ENCODE results near the gene HOXA10.

Gene HOXA10

DNA sequence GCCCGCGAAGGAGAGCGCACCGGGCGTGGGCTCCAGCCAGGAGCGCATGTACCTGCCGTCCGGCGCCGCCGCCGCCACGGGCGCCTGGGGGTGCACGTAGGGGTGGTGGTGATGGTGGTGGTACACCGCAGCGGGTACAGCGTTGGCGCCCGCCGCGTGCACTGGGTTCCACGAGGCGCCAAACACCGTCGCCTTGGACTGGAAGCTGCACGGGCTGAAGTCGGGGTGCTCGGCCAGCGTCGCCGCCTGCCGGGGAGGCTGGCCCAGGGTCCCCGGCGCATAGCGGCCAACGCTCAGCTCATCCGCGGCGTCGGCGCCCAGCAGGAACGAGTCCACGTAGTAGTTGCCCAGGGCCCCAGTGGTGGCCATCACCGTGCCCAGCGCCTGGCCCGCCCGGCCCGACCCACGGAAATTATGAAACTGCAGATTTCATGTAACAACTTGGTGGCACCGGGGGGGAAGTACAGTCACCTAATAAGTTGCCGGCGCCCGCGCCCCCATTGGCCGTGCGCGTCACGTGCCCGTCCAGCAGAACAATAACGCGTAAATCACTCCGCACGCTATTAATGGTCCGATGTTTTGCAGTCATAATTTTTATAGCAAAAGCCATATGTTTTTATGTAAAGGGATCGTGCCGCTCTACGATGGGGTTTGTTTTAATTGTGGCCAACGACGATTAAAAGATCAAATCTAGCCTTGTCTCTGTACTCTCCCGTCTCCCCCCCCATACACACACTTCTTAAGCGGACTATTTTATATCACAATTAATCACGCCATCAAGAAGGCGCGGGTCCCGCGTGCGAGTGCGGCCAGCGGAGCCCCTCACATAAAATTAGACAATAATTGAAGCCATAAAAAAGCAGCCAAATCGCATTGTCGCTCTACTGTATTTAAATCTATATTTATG is 8.8 kb downstream of the HOXA10 start, which contains the start of gene HOXA9:
Gene HOXA9 (minus strand): TSS at position 449 of the 907 bp plus-strand sequence. CDS start 80 bp downstream, at position 369.
- DNase-seq: no peak

DNA sequence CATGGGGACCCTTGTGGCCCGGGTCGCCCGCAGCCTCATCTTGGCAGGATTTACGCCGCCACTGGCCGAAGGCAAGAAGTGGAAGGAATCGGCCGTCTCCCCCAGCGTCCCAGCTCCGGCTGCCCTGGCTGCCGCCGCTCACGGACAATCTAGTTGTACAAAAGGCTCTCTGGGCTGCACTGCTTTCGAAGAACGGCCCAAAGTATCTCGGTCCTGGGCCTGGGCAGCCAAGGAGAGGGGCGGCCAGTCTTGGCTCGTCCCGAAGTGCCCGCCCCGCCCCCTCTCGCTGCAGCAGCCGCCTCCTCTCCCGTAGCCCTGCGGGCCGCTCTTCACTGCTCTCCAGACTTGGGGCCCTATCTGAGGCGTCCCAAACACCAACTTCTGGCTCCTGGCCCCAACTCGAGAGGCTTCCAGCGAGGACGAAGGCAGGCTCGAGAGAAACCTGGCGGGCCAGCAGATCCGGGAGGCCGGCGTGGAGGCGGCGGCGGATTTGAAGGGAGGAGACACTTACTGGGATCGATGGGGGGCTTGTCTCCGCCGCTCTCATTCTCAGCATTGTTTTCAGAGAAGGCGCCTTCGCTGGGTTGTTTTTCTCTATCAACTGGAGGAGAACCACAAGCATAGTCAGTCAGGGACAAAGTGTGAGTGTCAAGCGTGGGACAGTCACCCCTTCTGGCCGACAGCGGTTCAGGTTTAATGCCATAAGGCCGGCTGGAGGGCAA is 9.6 kb downstream of the HOXA10 start:
- DNase-seq: no peak

DNA sequence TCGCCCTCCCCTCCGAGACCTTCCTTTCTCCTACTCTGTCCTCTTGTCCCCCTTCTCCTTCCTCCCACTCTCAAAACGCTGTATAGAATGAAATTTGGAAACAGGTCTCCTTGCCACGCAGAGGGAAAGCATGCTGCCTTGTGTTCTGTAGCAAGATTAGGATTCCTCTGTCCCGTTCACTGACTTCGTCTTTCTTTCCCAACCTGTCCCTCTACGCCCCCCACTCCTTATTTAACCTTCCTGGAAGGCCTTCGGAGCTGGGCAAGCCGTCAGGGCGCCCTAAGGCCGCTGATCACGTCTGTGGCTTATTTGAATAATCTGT is 10.1 kb downstream of the HOXA10 start:
- DNase-seq: no peak

DNA sequence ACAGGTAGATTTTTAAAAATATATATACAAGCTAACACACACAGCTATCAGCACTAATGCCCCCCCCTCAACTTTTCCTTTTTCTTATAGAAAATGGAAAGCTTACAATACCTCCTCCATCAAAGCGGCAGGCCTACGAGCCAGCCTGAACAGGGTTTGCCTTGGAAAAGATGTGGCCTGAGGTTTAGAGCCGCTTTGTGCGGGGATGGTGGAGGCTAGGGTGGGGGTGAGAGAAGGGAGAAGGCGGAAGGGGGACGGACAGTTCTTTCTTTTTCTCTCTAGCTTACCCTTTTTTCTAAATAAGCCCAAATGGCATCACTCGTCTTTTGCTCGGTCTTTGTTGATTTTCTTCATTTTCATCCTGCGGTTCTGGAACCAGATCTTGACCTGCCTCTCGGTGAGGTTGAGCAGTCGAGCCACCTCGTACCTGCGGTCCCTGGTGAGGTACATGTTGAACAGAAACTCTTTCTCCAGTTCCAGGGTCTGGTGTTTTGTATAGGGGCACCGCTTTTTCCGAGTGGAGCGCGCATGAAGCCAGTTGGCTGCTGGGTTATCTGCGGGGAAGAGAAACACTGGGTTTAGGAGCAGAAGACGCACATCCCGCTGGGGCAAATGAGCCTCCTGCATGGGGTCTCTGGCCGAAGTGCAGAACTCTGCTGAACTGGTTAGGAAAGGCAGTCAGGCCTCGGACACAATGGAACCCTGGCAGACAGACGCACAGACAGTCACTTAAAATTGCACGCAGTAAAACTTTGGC is 10.7 kb downstream of the HOXA10 start:
- DNase-seq: no peak

DNA sequence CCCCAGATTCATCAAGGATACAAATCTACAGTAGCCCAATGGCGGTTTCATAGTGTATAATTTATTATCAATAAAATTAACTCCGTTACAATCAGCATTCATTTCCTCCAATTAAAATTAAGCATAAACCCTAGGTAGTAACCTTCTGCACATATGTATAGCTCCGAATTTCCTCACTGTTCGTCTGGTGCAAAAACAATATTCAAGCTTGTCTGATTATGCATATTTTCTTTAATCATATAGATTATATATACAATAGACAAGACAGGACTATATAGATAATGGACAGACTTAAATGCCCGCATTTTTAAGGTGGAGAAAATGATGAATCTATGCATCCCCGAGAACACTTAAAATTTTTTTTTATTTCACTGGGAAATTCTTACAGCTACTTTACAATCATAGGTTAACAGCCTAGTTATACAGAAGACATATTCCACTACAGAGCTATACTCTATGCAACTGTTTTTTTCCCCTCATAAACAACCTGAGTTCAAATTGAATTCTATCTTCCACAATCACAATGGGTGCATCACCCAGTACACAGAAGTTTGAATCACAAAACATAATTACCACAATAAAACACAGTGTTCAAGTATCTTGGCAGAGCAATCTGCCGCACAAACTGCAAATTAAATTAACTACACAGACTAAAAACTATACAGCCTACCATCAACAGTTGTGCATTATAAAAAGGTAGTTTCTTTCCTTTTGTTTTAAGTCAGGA is 11.4 kb downstream of the HOXA10 start:
- DNase-seq: no peak

DNA sequence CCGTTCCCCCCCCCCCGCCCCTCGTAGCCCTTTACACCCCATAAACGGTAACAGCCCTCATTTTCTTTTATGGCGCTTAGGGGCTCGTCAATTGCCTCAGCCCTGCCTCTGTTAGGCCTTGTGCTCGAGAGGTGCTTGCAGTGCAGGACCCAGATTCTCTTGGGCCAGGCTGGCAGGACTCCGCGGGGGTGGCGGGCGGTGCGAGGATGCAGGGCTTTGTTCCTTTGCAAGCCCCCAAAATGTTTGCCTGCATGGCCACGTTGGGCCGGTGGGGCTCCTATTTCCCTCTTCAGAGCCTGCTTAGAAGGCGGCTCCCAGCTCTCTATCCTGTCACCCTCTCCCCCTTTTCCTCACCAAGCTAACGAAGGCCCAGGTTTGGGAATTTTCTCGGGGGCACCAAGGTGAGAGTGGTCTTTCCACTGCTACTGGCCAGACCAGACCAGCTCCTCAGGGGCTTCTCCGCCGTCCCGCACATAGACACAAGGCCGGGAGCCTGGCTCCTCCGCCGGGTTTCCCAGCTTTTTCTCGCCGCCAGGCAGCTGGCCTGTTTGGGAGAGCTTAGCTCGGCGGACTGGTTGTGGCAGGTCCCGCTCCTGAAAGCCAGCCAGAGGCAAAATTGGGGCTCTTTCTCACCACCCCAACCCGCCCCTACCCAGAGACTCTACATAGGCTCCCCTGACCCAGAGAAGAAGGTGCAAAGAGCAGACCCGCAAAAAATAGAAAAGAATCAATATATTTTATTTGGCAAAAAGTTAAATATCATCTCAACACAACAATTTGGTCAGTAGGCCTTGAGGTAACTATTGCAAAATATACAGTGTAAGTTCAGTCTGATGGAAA is 12.2 kb downstream of the HOXA10 start:
- DNase-seq: no peak

DNA sequence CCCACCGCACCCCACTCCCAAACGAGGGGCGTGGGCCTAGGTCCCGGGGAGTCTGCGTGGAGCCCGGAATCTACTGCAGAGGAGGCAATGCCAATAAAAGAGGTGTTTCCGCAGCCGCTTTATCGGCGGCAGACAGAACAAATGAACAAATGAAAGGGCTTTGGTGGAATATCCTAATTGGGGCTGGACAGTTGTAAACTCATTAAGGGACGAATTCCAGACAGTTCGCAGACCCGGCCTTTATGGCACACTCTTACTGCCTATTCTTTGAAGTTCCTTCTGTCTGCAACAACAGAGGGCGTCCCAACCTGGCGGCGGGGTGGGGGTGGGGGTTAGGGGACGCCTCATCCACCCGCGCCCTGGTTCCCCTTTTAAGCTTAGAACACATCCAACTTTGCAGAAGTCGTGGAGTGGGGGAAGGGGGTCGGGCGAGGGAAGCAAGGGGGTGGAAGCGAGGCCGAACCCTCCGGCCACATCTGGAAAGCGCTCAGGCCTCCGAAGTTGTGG is 12.9 kb downstream of the HOXA10 start:
- no peak for DNase-seq

DNA sequence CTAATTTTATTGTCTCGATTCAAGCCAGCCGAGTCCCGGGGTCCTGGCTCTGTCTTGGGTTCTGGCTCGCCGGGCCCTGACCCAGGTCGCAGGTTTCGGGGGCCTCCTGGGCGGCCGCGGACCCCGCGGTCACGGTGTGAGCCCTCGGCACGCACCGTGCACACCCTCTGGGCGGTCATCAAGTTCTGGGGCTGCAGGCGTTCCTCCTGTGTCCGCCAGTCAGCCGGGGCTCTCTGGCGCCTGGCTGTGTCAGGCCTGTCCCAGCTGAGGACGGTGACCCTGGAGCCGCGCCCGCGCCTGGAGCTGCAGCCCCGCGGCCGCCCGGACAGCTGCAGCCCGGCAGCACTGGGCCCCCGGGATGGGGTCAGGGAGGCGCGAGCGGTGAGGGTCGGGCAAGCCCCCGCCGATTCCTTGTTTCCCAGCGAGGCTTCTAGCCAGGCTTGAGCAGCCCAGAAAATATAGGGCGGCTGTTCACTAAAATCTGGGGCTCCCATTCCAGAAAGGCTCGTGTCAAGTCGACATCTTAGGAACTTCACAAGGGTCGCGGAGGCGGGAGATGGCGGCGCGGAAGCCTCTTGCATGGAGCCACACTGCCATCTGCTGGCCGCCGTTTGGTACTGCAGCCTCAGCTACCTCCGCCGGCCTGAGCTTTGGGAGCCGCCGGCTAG is 13.4 kb downstream of the HOXA10 start:
- DNase-seq: no peak

DNA sequence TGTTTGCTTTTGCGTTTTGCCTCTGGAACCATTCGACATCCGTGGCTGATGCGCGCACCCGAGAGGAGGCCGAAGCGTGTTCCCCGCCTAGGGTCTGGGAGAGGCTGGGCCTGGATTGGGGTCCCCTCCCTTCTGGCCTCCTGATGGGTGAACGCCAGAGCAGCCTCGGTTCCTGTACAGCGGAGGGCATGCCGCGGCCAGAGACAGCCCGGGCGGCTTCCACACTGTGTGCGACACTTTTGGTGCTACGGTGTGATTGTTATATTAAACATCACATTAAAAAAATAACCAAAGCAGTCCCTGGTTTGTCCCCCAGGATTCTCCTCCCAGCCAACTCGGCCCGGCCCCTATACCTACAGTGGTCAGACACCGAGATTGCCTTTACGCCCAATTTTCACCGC is 14.0 kb downstream of the HOXA10 start:
- DNase-seq: no peak

DNA sequence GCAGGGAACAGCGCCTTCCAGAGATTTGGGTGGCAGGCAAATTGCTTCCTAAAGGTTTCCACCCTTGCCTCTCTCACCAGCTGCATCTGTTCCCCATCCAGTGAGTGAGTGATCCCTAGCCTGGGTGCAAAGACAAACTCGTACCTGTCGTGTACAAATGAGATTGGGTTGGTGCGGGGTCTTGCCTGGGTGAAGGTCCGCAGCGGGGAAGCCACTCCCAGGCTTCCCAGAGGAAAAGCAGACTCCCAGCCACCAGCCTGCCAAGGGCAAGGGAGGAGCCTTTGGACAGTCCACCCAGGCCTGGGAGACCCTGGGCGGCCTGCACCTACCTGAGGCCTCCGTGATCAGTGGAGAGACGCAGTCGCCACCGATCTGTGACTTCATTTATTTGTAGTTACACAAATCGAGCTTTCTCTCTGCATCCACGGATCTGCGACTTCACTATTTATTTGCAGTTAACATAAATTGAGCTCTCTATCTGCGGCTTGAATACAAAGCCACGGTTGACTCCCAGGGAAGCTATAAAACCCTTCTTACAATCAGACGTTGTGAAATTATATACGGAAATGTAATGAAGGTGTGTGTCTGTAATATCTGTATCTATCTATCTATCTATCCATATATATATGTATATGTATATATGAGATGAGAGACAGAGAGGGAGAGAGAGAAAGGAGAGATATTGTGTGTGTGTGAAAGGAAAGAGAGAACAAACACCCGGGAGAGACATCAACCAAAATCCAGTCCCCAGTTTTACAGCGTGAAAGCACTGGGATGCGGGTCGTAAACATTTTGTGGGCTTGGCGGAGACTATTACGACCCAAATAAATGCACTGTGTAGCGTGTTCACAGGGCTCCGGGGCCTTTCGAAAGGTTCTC is 14.6 kb downstream of the HOXA10 start:
- DNase-seq: no peak

DNA sequence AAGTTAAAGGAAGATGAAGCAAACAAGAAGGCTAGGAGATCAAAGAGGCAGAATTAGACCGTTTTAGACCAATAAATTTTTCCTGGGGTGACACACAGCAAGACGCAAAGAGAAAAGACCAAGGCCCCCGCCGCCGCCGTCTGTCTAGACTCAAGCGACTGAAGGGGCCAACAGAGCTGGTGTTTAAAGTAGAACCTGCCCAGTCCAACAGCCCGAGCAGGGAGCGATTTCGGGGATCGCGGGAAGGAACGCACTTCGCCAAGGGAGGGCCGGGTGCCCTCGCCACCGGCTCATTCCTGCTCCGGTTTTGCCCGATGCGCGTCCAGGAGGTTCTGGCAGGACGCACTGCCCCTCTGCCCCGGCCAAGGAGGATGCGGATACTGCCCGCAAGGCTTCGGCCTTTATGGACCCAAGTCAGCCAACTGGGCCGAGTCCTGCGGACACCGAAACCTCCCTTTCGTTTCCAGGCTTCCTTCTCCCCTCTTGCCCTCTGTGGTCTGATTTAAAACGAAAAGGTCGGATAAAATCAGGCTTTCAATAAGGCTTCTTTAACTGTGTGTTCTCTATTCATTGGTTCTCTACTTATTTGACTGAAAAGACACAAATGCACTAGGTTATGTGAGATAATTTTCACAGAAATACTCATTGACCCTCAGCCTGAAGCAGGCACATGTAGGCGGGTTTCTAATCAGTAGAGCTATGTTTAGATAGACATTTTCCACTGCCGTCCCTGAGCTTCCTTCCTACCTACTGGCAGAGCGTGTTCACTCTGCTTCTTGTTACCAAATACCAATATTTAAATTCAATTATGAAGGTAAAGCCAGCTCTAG is 15.5 kb downstream of the HOXA10 start:
- no peak for DNase-seq

DNA sequence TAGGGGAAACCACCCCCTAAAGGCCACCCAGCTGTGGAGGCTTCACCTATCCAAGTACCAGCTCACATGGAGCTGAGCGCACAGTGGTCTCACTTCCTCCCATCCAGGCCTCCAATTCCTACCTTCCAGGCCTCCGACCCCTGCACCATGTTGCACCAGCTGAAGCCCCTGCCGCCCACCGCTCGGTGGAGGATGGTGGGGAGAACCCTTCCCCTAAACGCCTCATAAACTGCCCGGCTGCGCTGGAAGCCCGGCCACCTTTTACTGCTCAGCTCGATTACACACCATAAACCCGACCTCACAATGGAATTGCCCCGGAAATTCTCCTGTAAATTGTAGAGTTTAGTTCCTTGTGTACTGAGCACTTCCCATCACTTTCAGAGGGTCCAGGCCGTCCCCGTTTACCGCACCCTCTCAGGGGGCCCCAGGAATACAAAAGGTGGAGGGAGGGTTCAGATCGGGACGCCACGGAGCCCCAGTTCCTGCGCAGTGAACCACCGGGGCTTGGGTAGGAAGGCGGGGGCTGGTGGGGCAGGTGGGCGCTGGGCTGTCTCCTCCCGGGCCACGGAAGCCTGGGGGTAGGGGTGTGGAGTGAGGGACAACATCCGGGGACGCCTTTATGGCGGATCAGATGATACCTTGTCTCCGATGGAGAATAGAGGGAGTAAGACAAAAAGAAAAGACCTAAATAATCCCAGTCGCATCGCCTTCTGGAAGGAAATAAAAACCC is 16.3 kb downstream of the HOXA10 start:
- no peak for DNase-seq

DNA sequence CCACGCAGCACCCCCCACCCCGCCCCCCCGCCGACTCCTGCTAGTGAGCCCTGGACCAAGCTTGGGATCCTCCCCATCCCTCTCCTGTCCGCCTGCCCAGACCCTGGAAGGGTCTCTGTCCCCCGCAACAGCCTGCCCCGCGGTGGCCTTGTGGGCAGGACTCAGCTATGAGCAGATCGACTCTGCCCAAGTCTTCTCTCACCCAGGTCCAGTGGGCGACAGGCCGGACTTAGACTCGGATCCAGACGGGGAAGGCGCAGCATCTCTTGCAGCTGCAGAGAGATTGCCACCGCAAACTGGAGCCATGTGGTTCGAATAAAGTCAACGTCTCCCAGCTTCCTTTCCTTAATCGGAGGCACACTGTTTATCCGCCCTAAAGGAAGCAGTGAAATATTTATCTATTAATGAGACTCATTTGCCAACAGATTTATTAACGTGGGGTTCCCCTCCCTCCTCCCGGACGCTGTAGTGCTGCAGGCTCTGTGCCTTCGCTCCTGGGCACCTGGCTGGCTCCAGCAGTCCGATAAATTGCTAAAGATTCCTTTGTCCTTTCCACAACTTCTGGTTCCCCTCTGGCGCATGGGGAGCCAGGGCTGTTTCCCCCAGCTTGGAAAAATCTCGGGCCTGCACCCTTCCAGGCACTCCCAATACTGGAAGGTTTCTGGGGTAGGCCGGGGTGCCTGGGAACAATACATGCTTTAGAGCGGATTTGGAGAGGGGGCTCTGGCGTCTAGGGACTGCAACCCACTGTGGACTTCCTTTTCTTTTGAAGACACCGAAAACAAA is 17.0 kb downstream of the HOXA10 start:
- DNase-seq: no peak

DNA sequence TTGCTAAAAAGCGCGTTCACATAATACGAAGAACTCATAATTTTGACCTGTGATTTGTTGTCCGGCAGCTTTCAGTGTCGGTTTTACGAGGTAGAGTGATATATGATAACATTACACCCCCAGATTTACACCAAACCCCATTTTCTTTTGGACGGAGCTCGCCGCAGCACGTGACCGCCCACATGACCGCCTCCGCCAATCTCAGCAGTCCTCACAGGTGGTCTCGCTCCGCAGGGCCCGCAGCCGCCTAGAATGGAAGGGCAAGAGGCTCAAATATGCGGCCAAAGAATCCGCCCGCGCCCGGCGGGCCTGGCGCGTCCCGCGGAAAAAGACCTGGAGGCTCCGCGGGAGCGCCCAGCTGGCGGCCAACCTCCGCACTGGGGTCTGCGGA is 17.6 kb downstream of the HOXA10 start, which contains the start of gene HOXA7:
Gene HOXA7 (minus strand): TSS at position 168 of the 391 bp plus-strand sequence. CDS start 130 bp downstream, at position 38.
- DNase-seq: no peak

DNA sequence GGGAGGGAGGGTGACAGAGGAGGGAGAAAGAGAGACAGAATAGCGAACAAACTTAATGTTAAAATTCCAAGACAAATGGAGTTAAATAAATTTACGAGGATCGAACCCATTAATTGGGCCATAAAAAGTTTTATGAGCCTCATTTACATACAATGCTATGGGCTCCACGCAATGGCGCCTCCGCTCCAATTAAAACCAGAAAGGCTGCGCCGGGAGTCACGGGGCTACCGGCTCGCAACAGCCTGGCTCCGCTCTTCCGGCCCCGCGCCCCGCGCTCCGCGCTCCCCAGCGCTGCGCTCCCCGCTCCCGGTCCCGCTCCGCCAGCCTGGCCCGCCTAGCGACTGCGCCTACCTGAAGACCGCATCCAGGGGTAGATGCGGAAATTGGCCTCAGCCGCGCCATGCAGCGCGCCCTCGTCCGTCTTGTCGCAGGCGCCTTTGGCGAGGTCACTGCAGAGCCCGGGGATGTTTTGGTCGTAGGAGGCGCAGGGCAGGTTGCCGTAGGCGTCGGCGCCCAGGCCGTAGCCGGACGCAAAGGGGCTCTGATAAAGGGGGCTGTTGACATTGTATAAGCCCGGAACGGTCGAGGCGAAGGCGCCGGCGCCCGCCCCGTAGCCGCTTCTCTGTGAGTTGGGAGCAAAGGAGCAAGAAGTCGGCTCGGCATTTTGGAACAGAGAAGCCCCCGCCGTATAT is 18.2 kb downstream of the HOXA10 start:
- DNase-seq: no peak

DNA sequence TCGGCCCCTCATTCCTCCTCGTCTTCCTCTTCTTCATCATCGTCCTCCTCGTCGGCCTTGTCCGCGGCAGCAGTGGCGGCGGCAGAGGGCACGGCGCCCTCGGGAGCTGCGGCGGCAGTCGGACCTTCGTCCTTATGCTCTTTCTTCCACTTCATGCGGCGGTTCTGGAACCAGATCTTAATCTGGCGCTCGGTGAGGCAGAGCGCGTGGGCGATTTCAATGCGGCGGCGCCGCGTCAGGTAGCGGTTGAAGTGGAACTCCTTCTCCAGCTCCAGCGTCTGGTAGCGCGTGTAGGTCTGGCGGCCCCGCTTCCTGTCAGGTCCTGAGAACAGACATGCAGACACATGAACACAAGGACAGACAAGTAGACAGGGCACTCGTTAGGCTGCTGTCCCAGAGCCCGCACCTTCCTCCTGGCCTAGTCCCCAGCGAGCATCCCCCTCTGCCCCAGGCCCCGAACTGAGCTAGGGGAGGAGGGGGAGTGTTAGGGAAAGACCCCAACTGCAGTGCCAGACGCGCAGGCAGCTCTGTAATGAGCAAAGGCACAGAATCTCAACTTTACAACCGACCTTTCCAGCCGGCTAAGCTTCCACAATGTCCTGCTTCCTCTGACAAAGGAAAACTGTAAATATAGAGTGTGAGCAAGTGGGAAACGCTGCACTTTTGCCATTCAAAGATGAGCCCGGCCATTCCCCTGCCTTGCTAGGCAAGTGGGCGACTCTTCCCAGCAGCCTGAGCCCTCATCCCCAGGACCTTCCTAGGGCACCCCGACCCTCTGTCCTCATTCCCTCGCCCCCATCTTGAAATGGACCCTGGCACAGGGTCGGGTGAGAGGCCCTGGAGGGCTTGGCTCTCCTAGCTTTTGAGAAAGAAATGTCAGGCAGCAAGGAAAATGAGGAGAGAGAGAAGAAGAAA is 19.0 kb downstream of the HOXA10 start:
- DNase-seq: no peak
